ENCODE measurements around the gene MINPP1.
"Not testable (repeated sequence)": the region's sequence is repeated elsewhere in the genome, so short reads cannot be mapped to it uniquely, and the experiment has no call there.

MINPP1 gene

DNA sequence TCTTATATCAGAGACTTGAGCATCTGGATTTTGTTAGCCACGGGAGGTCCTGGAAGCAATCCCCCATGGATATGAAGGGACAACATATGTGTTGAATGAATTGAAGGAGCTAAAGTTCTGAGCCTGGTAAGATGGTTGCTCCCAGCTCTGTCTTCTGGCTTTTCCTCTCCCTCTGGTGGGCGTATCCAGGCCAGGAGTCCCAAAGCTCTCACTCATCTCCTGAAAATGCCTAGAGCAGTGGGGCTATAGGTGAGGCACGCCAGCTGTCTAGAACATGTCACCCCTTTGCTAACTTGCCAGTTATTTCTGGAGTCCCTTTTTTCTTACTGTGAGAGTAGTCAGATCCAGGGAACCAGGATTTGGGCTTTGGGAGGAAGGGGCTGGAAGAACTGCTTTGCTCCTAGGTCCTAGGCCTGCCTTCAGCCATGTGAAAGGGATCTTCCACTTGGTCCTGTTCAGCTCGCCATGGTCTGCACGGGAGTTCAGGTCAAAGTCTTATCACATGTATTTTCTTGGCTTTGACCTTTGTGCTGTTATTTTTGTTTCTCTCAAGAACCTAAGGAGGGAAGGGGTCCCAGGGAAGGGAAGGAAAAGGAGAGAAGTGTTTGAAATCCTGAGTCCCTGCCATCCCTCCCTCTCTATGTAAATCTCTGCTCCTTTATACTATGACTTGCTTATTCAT, 73.6 kb downstream of the MINPP1 start:
- DNase-seq, result no peak

GRCh38 chr10:87578842-87579401, 74.2 kb downstream of the MINPP1 start:
- no peak for DNase-seq

DNA sequence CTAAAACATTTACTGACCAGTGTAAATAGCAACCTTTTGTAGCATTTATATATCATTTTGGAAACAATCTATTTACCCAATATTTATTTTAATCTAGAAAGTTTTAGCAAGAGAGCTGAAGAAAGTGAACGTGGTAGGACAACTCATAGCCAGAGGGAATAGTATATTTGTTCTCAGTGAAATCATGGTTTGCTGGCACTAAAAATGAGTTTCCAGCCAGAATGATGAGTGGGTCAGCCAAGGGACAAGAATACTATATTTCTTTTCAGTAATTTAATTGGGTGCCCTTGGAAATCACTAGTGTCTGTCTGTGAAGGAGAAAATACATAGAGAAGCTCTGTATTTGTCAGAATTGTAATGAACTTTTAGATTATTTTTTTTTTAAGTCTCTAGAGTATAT, 74.9 kb downstream of the MINPP1 start:
- no peak for DNase-seq

DNA sequence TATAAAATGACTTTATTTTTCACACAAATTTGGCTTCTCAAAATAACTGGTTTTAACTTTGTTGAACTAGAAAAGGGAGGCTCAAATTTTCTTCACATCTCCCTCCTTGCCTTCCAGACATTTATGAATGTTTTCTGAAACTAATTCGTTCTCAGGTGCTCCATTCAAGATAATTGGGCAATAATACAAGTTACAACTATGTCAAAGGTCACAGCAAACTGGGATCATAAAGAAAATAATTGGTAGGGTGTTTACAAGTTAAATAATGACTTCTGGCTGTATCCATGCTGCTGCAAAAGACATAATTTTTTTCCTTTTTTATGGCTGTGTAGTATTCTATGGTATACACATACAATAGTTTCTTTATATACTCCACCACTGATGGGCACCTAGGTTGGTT, 75.3 kb downstream of the MINPP1 start:
- no peak for DNase-seq

DNA sequence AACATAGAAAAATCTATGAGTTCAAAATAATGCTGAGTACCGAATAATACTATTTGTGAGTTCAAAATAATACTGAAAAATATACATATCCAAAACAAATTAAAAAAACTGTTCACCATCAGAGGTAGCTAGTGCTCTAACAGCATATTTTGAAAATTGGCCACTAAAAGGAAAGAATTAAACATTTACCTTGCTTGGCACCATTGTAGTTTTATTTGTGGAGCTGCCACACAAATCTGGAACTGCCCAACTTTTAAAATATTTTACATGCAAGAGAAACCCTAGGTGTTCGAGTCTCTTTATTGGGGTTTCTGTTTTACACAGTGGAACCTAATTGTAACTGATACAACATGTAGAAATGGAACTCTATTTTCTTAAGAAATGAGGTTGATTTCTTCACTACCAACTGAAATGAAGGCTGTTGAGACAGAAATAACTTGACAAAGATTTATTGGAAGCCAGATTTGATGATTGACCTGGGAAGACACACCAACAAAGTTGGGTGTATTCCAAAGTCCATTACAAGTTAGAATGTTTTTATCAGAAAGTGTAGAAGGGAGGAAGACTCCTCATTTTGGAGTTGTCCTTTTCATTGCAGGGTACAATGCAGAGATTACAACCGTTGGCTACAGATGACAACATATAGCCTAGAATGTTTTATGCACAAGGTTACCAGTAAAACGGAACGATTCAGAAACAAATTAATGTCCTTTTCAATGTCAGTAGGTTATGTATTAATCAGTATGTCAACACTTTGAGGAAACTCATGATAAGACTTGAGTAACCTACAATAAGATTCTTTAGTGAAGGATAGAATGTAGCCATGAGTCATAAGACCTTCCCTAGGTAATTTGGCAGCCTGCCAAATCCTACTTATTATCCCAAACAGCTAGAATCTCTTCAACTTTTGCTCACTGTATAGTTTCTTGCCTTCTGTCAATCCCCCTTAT, 81.1 kb downstream of the MINPP1 start:
- no peak for DNase-seq

- DNase-seq, result no peak
These were observed 85.0 kb downstream of the MINPP1 start for GRCh38 chr10:87589645-87590051.

GRCh38 chr10:87590705-87591588, 86.3 kb downstream of the MINPP1 start:
- no peak for DNase-seq

DNA sequence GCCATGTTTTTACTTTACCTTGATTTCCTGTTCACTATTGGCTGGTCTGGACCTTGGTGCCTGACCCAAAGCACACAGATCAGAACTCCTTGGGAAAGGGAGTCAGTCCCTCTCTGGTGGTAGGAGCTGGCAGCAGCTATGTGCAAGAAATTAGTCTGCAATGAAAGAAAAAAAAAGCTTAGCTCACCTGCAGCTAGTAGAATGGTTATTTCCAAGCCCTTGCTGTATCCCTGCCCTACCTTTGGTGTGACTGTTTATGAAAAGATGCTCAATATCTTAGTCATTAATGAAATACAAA, 86.8 kb downstream of the MINPP1 start:
- DNase-seq, result no peak

DNA sequence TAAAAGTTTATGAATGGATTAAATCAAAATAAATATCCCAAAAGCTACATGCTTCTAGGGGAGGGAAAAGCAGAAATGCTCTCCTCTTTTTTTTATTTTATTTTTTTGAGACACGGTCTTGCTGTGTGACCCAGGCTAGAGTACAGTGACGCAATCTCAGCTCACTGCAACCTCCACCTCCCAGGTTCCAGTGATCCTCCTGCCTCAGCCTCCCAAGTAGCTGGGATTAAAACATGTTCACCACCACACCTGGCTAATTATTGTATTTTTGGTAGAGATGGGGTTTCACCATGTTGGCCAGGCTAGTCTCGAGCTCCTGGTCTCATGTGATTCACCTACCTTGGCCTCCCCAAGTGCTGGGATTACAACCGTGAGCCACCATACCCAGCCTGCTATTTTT, 88.2 kb downstream of the MINPP1 start:
- DNase-seq, result not testable (repeated sequence)

DNA sequence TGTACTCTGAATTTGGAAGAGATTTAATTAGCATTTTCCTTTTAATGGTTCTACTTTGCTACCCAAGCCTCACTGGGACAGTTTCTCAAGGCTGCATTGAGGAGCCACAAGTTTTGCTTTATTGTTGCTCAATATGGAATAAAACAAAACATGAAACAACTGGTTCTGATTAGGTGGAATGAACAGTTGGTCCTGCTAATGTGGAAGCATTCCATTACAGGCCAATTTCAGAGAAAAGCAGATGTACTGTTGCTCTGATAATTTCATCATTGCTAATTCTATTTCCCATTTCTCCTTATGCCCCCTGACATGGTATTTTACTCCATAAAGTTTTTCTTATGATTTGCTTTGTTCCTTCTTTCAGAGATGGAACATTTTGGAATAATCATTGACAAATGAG, 89.0 kb downstream of the MINPP1 start:
- DNase-seq, result no peak

GRCh38 chr10:87594181-87594580, 89.5 kb downstream of the MINPP1 start:
- DNase-seq, result no peak

- no peak for DNase-seq
These were observed 90.2 kb downstream of the MINPP1 start for GRCh38 chr10:87594864-87595263.

GRCh38 chr10:87596351-87596750, 91.7 kb downstream of the MINPP1 start:
- no peak for DNase-seq

DNA sequence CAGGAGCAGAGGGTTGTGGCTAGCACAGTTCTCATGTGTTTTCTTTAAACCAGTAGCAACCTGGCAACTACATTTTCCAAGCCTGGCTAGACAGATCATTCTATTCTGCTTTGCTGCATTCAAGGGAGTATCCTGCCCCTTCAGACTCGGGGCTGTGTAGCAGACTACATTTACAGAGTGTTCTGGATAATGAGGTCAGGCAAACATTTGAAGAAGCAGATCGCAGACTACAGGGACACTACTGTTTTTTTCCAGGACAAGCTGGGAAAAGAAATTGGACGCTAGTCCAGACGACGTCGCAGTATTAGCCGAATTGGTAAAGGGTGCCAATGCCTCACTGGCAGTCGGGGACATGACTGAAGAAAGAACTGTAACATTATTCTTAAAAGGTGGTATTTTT, 94.0 kb downstream of the MINPP1 start:
- no peak for DNase-seq

DNA sequence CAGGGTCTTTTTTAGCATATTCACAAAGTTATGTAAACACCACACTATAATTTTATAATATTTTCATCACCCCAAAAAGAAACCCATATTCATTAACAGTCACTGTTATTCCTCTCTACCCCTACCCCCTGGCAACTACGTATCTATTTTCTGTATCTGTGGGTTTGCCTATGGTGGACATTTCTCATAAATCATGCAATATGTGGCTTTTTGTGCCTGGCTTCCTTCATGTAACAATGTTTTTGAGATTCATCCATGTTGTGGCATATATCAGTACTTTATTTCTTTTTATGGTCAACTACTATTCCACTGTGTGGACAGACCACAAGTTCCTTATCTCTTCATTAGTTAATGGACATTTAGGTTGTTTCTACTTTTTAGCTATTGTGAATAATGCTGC, 95.9 kb downstream of the MINPP1 start:
- DNase-seq, result no peak
